GM12878 (cell line): ENCODE results near the gene HJV. TPM values are rescaled to one million over a fixed set of nuclear protein-coding genes. Genes with fewer than 3 reads are reported as not detected.

Experiments
- BACH1 ChIP-seq: fragments of 450-650 bp; IDR thresholded peaks from 2 replicates; pipeline ENCODE4 v1.6.1; 2017; ENCODE audit warnings: mild to moderate bottlenecking, borderline replicate concordance
- BRCA1 ChIP-seq: IDR thresholded peaks from 2 replicates; pipeline ENCODE4 v1.6.1; 2011; ENCODE audit warnings: low read depth, low read length, improper control_type of control experiment
- CBX3 ChIP-seq: fragments of 200-600 bp; sonication (generic); IDR thresholded peaks from 2 replicates; pipeline ENCODE4 v1.6.1; 2016; ENCODE audit warnings: low read depth, borderline replicate concordance
- CHD1 ChIP-seq: IDR thresholded peaks from 2 replicates; pipeline ENCODE4 v1.6.1; 2012; ENCODE audit warnings: low read depth, low read length, improper control_type of control experiment
- CREB1 ChIP-seq: IDR thresholded peaks from 2 replicates; pipeline ENCODE4 v1.6.1; 2012; ENCODE audit warnings: low read depth, mild to moderate bottlenecking, inconsistent platforms
- EP300 ChIP-seq, 2 experiments: fragments of 150-350 bp in 1 of 2; IDR thresholded peaks; 2 replicates each; pipeline ENCODE4 v1.6.1; 2011 to 2012; ENCODE audit warnings: low read depth in 2 of 2, low read length in 2 of 2, borderline replicate concordance in 1 of 2, improper control_type of control experiment in 1 of 2, inconsistent platforms in 1 of 2; ENCODE audit not compliant: control insufficient read depth in 1 of 2
- IKZF1 ChIP-seq: fragments of 450-650 bp; conservative IDR thresholded peaks from 2 replicates; pipeline ENCODE4 v1.6.1; 2017; ENCODE audit warnings: antibody characterized with exemption, mild to moderate bottlenecking
- KLF5 ChIP-seq: fragments of 450-650 bp; IDR thresholded peaks from 2 replicates; pipeline ENCODE4 v1.6.1; 2014; ENCODE audit warnings: mild to moderate bottlenecking; ENCODE audit not compliant: partially characterized antibody
- MEF2A ChIP-seq: IDR thresholded peaks from 2 replicates; pipeline ENCODE4 v1.6.1; 2011; ENCODE audit warnings: low read depth, mild to moderate bottlenecking, low read length, moderate library complexity; ENCODE audit not compliant: insufficient read depth
- MXI1 ChIP-seq: fragments of 150-350 bp; IDR thresholded peaks from 2 replicates; pipeline ENCODE4 v1.6.1; 2011; ENCODE audit warnings: low read depth, mild to moderate bottlenecking, inconsistent platforms, low read length, improper control_type of control experiment
- NR2C2 ChIP-seq: IDR thresholded peaks from 2 replicates; pipeline ENCODE4 v1.6.1; 2011; ENCODE audit warnings: borderline replicate concordance, low read depth; ENCODE audit not compliant: control insufficient read depth, insufficient read length
- PAX8 ChIP-seq: fragments of 450-650 bp; IDR thresholded peaks from 2 replicates; pipeline ENCODE4 v1.6.1; 2017; ENCODE audit warnings: mild to moderate bottlenecking, moderate library complexity
- RFX5 ChIP-seq: IDR thresholded peaks from 2 replicates; pipeline ENCODE4 v1.6.1; 2011; ENCODE audit warnings: low read depth, low read length, improper control_type of control experiment
- SP1 ChIP-seq: IDR thresholded peaks from one replicate; pipeline ENCODE4 v1.6.1; 2011; ENCODE audit warnings: low read depth, low read length
- TARDBP ChIP-seq: IDR thresholded peaks from 2 replicates; pipeline ENCODE4 v1.6.1; 2016; ENCODE audit warnings: borderline replicate concordance
- TBL1XR1 ChIP-seq: IDR thresholded peaks from 2 replicates; pipeline ENCODE4 v1.6.1; 2012; ENCODE audit warnings: low read depth, low read length, improper control_type of control experiment
- ZNF622 ChIP-seq: fragments of 450-650 bp; IDR thresholded peaks from 2 replicates; pipeline ENCODE4 v1.6.1; 2017; ENCODE audit warnings: mild to moderate bottlenecking, inconsistent platforms
- ZZZ3 ChIP-seq: IDR thresholded peaks from 2 replicates; pipeline ENCODE4 v1.6.1; 2011; ENCODE audit warnings: low read depth; ENCODE audit not compliant: control insufficient read depth, insufficient read length
- polyA plus RNA-seq, 11 experiments: library from polyadenylated mRNA; depleted of rRNA in 4 of 11; unstranded in 6 of 11; stranded (reverse) in 5 of 11; fragments of >200 nt; fragmentation: Nextera tagmentation in 4 of 11; fragmentation: Illumina TruSeq in 1 of 11; extraction: Ambion mirVana in 4 of 11; extraction: Trizol in 1 of 11; gene quantifications; 1 replicate in 1 of 11; 2 replicates in 10 of 11; pipeline versions ENCODE4 v1.2.1 to v1.2.3, GENCODE V29; 2011 to 2016; ENCODE audit warnings: inconsistent platforms in 2 of 11, missing spikeins in 2 of 11, low read depth in 1 of 11
- total RNA-seq, 4 experiments: library from RNA; depleted of rRNA in 3 of 4; stranded (reverse); fragments of >200 nt in 3 of 4; fragmentation: Illumina TruSeq in 1 of 4; extraction: Trizol in 1 of 4; gene quantifications; 2 replicates each; pipeline versions ENCODE4 v1.2.1 to v1.2.3, GENCODE V29; 2013 to 2021
- TF ChIP-seq, protein P1 (sequence below): fragments of 450-650 bp; IDR thresholded peaks from 2 replicates; pipeline ENCODE4 v1.6.1; 2017; ENCODE audit warnings: mild to moderate bottlenecking, low read depth, inconsistent platforms; ENCODE audit not compliant: poor library complexity, severe bottlenecking
- TF ChIP-seq, protein P2 (sequence below): fragments of 150-350 bp; IDR thresholded peaks from 2 replicates; pipeline ENCODE4 v1.6.1; 2014; ENCODE audit warnings: mild to moderate bottlenecking, low read depth, low read length
- TF ChIP-seq, protein P3 (sequence below): IDR thresholded peaks from 2 replicates; pipeline ENCODE4 v1.6.1; 2012; ENCODE audit warnings: improper control_type of control experiment, low read depth, low read length; ENCODE audit not compliant: insufficient replicate concordance
- TF ChIP-seq, protein P4 (sequence below): fragments of 450-650 bp; IDR thresholded peaks from 2 replicates; pipeline ENCODE4 v1.6.1; 2017; ENCODE audit warnings: low read depth, mild to moderate bottlenecking, moderate library complexity

HJV gene
- total and polyA plus RNA-seq, 10 of the 15 experiments (the other 5 are each of a cell fraction or from before 2014, with no cell fraction given): not detected

DNA sequence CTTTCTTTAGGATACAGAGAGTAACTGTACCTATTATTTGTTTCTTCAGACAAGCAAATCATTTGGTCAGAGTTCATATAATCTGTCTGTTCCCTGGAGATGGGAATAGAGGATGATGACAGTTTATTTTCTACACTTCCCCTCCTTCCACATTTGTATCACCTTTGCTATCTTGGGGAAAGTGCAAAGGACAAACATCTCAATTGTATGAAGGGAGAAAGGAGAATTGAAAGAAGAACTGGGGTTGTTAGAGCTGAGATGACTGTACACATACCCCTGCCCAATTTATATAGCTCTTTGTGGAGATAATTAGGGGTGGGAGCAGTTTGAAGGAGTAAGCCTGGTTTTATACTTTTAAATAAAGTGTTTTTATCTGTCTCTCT is 43.1 kb downstream of the HJV start (continued):
- TF ChIP-seq CHD1 (no peak), TBL1XR1 (0 out of 2 replicates have a peak, but pooled peaks have one; percentile 21), MEF2A (no peak), IKZF1 (no peak; the same call in 1 of the 2 replicates), CREB1 (no peak), NR2C2 (no peak), CBX3 (no peak), KLF5 (no peak), MXI1 (no peak), ZZZ3 (no peak), PAX8 (no peak), BRCA1 (no peak), EP300 (IDR thresholded peaks at IDR 0.05; ENCODE audit: borderline replicate concordance in 1 of 2, control insufficient read depth in 1 of 2, low read depth in 2 of 2, low read length in 2 of 2) (peak; percentile 34 to 84; a peak in 2 of 4 replicates), ZNF622 (no peak), BACH1 (peak; percentile 75; the same call in 1 of the 2 replicates), TARDBP (no peak), RFX5 (no peak), SP1 (no peak)
- TF ChIP-seq, protein P1, sequence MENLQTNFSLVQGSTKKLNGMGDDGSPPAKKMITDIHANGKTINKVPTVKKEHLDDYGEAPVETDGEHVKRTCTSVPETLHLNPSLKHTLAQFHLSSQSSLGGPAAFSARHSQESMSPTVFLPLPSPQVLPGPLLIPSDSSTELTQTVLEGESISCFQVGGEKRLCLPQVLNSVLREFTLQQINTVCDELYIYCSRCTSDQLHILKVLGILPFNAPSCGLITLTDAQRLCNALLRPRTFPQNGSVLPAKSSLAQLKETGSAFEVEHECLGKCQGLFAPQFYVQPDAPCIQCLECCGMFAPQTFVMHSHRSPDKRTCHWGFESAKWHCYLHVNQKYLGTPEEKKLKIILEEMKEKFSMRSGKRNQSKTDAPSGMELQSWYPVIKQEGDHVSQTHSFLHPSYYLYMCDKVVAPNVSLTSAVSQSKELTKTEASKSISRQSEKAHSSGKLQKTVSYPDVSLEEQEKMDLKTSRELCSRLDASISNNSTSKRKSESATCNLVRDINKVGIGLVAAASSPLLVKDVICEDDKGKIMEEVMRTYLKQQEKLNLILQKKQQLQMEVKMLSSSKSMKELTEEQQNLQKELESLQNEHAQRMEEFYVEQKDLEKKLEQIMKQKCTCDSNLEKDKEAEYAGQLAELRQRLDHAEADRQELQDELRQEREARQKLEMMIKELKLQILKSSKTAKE: no peak
- TF ChIP-seq, protein P2, sequence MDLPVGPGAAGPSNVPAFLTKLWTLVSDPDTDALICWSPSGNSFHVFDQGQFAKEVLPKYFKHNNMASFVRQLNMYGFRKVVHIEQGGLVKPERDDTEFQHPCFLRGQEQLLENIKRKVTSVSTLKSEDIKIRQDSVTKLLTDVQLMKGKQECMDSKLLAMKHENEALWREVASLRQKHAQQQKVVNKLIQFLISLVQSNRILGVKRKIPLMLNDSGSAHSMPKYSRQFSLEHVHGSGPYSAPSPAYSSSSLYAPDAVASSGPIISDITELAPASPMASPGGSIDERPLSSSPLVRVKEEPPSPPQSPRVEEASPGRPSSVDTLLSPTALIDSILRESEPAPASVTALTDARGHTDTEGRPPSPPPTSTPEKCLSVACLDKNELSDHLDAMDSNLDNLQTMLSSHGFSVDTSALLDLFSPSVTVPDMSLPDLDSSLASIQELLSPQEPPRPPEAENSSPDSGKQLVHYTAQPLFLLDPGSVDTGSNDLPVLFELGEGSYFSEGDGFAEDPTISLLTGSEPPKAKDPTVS: no peak
- TF ChIP-seq, protein P3, sequence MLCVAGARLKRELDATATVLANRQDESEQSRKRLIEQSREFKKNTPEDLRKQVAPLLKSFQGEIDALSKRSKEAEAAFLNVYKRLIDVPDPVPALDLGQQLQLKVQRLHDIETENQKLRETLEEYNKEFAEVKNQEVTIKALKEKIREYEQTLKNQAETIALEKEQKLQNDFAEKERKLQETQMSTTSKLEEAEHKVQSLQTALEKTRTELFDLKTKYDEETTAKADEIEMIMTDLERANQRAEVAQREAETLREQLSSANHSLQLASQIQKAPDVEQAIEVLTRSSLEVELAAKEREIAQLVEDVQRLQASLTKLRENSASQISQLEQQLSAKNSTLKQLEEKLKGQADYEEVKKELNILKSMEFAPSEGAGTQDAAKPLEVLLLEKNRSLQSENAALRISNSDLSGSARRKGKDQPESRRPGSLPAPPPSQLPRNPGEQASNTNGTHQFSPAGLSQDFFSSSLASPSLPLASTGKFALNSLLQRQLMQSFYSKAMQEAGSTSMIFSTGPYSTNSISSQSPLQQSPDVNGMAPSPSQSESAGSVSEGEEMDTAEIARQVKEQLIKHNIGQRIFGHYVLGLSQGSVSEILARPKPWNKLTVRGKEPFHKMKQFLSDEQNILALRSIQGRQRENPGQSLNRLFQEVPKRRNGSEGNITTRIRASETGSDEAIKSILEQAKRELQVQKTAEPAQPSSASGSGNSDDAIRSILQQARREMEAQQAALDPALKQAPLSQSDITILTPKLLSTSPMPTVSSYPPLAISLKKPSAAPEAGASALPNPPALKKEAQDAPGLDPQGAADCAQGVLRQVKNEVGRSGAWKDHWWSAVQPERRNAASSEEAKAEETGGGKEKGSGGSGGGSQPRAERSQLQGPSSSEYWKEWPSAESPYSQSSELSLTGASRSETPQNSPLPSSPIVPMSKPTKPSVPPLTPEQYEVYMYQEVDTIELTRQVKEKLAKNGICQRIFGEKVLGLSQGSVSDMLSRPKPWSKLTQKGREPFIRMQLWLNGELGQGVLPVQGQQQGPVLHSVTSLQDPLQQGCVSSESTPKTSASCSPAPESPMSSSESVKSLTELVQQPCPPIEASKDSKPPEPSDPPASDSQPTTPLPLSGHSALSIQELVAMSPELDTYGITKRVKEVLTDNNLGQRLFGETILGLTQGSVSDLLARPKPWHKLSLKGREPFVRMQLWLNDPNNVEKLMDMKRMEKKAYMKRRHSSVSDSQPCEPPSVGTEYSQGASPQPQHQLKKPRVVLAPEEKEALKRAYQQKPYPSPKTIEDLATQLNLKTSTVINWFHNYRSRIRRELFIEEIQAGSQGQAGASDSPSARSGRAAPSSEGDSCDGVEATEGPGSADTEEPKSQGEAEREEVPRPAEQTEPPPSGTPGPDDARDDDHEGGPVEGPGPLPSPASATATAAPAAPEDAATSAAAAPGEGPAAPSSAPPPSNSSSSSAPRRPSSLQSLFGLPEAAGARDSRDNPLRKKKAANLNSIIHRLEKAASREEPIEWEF: no peak
- TF ChIP-seq, protein P4, sequence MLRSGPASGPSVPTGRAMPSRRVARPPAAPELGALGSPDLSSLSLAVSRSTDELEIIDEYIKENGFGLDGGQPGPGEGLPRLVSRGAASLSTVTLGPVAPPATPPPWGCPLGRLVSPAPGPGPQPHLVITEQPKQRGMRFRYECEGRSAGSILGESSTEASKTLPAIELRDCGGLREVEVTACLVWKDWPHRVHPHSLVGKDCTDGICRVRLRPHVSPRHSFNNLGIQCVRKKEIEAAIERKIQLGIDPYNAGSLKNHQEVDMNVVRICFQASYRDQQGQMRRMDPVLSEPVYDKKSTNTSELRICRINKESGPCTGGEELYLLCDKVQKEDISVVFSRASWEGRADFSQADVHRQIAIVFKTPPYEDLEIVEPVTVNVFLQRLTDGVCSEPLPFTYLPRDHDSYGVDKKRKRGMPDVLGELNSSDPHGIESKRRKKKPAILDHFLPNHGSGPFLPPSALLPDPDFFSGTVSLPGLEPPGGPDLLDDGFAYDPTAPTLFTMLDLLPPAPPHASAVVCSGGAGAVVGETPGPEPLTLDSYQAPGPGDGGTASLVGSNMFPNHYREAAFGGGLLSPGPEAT: peak; percentile 26; the same call in 1 of the 2 replicates
